Stimulated activated naive B cell treated with anti-CD40 and anti-IgM and Interleukin-4, amounts not matched to agents 10 μg/mL and 1 μg/mL and 100 μg/mL, for 72 hours (primary cell): ENCODE measurements around the gene SIAH3.

ENCODE experiments used
- ATAC-seq, 2 donors: fragments of 150-1000 bp; cut with Tn5 transposase; replicated peaks; 2 replicates each; pipeline ENCODE4 v1.10.0; 2021; ENCODE audit warnings: moderate library complexity in 1 of 2
- DNase-seq: peaks from one replicate; pipeline ENCODE4 v3.0.0; 2021
- H3K27ac Mint-ChIP-seq: one replicate; pipeline ENCODE4 v1.8.0; 2022; ENCODE audit warnings: mild to moderate bottlenecking, mixed read lengths
- H3K27me3 Mint-ChIP-seq, 2 donors: one replicate each; pipeline ENCODE4 v1.8.0; 2022; ENCODE audit warnings: mixed read lengths in 2 of 2
- H3K36me3 Mint-ChIP-seq, 2 donors: one replicate each; pipeline ENCODE4 v1.8.0; 2022; ENCODE audit warnings: mixed read lengths in 2 of 2, mild to moderate bottlenecking in 1 of 2
- H3K4me1 Mint-ChIP-seq, 2 donors: one replicate each; pipeline ENCODE4 v1.8.0; 2022; ENCODE audit warnings: mixed read lengths in 2 of 2, mild to moderate bottlenecking in 1 of 2
- H3K4me3 Mint-ChIP-seq, 2 donors: one replicate each; pipeline ENCODE4 v1.8.0; 2022; ENCODE audit warnings: mild to moderate bottlenecking in 2 of 2, mixed read lengths in 2 of 2, moderate library complexity in 1 of 2
- H3K9me3 Mint-ChIP-seq, 2 donors: one replicate each; pipeline ENCODE4 v1.8.0; 2022; ENCODE audit warnings: mixed read lengths in 2 of 2, mild to moderate bottlenecking in 1 of 2

Gene SIAH3, protein sequence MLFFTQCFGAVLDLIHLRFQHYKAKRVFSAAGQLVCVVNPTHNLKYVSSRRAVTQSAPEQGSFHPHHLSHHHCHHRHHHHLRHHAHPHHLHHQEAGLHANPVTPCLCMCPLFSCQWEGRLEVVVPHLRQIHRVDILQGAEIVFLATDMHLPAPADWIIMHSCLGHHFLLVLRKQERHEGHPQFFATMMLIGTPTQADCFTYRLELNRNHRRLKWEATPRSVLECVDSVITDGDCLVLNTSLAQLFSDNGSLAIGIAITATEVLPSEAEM

DNA sequence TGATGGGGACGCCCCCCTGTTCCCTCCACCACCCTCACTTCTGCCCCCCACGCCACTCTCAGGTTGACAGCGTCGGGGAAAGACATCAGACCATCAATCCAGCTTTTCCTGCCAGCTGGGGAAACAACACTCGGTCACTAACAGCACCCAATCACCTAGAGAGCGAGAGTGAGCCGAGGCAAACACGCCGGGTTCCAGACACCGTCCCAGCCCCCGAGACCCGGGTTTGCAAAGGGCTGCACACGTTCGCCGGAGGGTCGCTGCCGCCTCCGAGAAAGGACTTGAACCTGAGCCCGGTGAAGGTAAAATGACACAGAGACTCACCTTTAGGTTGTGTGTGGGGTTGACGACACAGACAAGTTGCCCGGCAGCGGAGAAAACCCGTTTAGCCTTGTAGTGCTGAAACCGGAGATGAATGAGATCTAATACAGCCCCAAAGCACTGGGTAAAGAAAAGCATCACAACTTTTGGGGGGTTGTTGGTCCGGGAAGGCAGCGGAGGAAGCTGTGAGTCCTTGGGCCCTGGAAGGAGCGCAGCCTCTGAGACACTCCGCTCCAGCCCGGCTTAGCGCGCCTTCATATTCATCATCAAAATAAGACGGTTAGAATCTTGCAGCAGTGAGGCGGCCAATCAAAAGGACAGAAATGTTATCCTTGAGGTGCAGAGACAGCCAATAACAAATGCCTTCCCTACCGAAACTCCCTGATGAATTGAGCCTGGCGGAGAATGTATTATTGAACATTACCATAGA is at the start of gene SIAH3:
TSS of gene SIAH3 (minus strand) at position 583 of the 751 bp plus-strand sequence. CDS start at position 459, 124 bp downstream.
- no peak for DNase-seq
- Mint-ChIP-seq H3K4me3 (peak within 1 kb of the TSS; percentile 75 to 80), H3K27ac (peak within 1 kb of the TSS; percentile 57), H3K4me1 (peaks cover 25 to 34% of the 10 kb centered on the region in 2 donors), H3K9me3 (peaks cover 4% of the 10 kb centered on the region in 2 donors), H3K36me3 (peaks cover 0 to 7% of the 10 kb centered on the region in 2 donors), H3K27me3 (peaks cover 61 to 68% of the 10 kb centered on the region in 2 donors)
- peak; percentile 49 to 57 for ATAC-seq

DNA sequence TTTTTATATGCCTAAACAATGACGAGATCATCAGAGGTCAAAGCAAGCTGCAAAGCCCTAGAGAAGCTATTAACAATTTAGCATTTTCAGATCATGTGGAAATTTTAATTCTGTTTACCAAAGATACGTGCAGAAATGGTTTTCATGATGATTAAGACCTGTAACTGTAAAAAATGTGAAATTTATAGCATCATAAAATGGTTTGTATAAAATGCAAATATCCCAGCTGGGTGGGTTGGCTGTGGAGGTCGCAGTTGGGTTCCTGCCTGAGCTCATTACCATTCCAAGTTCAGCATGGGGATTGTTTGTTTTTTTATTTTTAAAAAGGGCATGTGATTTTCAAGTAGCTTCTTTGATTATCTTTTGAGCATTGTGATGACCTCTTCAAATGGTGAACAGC is 47.9 kb upstream of the SIAH3 start:
- peaks cover 19 to 24% of the 10 kb centered on the region in 2 donors for H3K27me3 Mint-ChIP-seq
- H3K4me3 Mint-ChIP-seq, result no peak overlapping the region
- H3K9me3 Mint-ChIP-seq, result no peaks in the 10 kb centered on the region
- ATAC-seq, result no peak
- H3K36me3 Mint-ChIP-seq, result no peaks in the 10 kb centered on the region
- no peak for DNase-seq
- H3K4me1 Mint-ChIP-seq, result no peaks in the 10 kb centered on the region
- H3K27ac Mint-ChIP-seq, result no peak overlapping the region

DNA sequence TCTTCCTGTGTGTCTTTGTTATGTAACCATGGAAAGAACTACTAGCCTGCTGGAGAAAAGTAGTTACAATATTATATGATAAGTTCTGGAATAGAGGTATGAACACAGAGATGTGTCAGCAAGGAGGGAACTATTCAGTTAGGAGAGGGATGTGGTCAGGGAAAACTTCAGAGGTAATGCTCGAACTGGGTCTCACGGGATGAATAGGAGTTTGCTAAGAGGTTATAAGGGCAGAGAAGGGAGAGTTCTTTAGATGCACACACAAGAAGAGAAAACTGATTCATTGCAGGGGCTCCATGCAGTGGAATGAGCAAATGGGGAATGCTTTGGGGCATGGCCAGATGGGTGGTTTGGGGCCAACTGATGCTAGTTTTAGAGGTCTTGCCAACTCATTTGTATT is 46.0 kb upstream of the SIAH3 start:
- DNase-seq (no peak), ATAC-seq (no peak)
- no peaks in the 10 kb centered on the region for H3K4me1 Mint-ChIP-seq
- H3K27ac Mint-ChIP-seq, result no peak overlapping the region
- H3K36me3 Mint-ChIP-seq, result no peaks in the 10 kb centered on the region
- H3K4me3 Mint-ChIP-seq, result no peak overlapping the region
- H3K27me3 Mint-ChIP-seq, result peaks cover 20 to 24% of the 10 kb centered on the region in 2 donors
- no peaks in the 10 kb centered on the region for H3K9me3 Mint-ChIP-seq

DNA sequence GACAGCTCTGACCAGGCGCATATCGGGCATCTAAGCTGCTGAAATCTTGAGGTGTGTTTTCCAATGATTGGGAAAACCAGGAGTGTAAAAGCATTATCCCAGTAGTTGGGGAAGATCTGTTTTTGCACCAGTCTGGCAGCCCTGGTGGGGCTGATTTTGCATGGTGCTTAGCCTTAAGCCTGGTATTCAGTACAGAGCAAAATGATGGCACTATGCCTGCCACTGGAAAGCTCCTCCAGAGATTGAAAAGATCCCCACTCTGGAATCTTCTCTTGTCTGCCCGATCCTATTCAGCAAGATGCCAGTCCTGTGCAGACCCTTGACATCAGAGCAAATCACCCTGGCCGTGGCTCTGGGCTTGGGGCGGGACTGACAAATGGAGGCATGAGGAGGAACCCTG is 44.7 kb upstream of the SIAH3 start:
- H3K9me3 Mint-ChIP-seq, result no peaks in the 10 kb centered on the region
- H3K27me3 Mint-ChIP-seq, result peaks cover 22 to 32% of the 10 kb centered on the region in 2 donors
- H3K4me1 Mint-ChIP-seq, result no peaks in the 10 kb centered on the region
- no peak overlapping the region for H3K27ac Mint-ChIP-seq
- no peak overlapping the region for H3K4me3 Mint-ChIP-seq
- no peaks in the 10 kb centered on the region for H3K36me3 Mint-ChIP-seq
- DNase-seq (no peak), ATAC-seq (no peak)

DNA sequence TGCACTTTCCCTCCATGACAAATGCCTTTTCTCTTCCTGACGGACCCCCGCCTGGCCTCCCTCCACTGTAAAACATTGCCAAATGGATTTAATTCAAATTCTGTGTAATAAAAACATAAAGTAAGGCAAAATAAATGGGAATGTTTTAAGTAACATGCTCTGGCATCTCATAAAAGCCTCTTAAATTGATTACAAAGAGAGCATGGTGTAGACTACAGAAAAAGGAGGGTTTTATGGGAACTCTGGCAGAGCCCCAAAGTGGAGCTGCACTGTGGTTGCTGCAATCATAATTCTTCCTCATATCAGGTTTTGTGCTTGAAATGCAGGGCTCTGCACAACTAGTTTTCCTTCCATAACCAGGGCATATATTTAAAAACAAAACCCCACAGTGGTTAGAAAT is 44.3 kb upstream of the SIAH3 start:
- Mint-ChIP-seq H3K27ac (no peak overlapping the region), H3K36me3 (no peaks in the 10 kb centered on the region), H3K4me3 (no peak overlapping the region), H3K27me3 (peaks cover 25 to 36% of the 10 kb centered on the region in 2 donors), H3K4me1 (no peaks in the 10 kb centered on the region), H3K9me3 (no peaks in the 10 kb centered on the region)
- no peak for DNase-seq
- ATAC-seq, result no peak

DNA sequence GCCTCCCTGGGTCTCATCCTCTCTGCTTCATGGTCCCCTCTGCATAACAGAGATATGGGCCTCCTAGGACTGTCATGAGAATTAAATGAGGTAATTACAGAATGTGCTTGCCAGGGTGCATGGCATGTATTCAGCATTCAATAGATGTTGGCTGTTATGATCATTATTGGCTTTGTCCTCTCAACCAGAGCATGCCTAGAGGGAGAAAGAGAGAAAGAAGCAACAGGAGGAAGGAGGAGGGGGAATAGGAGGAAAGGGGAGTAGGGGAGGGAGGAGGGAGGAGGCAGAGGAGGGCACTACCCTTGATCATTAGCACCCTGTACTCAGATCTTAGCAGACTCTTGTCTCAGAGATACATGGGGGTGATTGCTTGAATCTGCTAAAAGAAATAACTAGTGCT is 41.0 kb upstream of the SIAH3 start:
- DNase-seq, result no peak
- no peak overlapping the region for H3K27ac Mint-ChIP-seq

DNA sequence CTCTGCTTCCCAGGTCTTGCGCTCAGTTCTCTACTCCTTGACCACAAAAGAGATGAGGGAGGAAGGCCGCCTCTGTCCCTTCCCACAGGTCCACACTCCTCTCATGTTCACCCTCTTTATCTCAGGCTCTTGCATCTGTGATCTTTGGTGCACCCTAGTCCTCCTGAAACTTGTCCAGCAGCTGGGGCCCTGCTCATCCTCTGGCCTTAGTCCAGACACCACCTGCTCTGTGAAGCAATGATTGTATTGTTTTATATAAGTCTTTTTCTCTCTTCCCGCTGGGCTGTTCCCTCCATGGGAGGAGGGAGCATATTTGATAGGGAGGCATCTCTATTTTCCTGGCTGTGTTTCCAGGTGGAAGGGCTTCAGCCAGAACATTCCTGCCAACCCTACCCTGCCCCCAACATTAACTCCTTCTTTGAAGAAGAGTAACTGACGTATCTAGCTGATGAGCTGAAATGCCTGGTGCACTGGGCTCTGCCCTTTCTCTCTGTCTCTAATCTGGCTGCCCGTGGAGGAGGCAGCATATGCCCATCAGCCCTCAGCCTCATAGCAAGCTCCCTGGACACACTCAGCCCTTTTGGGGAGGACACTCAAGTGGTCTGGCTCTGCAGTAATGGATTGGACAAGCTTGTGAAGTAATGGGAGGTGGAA is 38.2 kb upstream of the SIAH3 start:
- Mint-ChIP-seq H3K27ac (no peak overlapping the region), H3K4me3 (no peak overlapping the region), H3K27me3 (peaks cover 12 to 13% of the 10 kb centered on the region in 2 donors), H3K4me1 (no peaks in the 10 kb centered on the region), H3K9me3 (peaks cover 0 to 2% of the 10 kb centered on the region in 2 donors), H3K36me3 (no peaks in the 10 kb centered on the region)
- ATAC-seq (no peak), DNase-seq (no peak)

More for the DNA sequence above, 41.0 kb upstream of the SIAH3 start:
- Mint-ChIP-seq H3K36me3 (no peaks in the 10 kb centered on the region), H3K9me3 (no peaks in the 10 kb centered on the region), H3K27me3 (peaks cover 22 to 33% of the 10 kb centered on the region in 2 donors), H3K4me3 (no peak overlapping the region), H3K4me1 (no peaks in the 10 kb centered on the region)
- ATAC-seq, result no peak

DNA sequence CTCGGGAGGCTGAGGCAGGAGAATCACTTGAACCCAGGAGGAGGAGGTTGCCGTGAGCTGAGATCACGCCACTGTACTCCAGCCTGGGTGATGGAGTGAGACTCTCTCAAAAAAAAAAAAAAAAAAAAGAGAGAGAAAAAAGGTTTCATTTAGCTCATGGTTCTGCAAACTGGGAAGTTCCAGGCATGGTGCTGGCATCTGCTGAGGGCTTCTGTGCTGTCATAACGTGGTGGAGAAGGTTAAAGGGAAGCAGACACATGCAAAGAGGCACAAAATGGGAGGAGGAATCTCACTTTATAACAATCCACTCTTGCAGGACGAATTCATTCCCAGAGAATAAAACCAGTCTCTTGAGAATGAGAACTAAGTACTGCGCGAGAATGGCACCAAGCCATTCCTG is 34.9 kb upstream of the SIAH3 start:
- no peaks in the 10 kb centered on the region for H3K4me1 Mint-ChIP-seq
- H3K4me3 Mint-ChIP-seq, result no peak overlapping the region
- ATAC-seq, result no peak
- H3K27ac Mint-ChIP-seq, result no peak overlapping the region
- peaks cover 11 to 12% of the 10 kb centered on the region in 2 donors for H3K27me3 Mint-ChIP-seq
- peaks cover 0 to 2% of the 10 kb centered on the region in 2 donors for H3K9me3 Mint-ChIP-seq
- no peak for DNase-seq
- no peaks in the 10 kb centered on the region for H3K36me3 Mint-ChIP-seq

DNA sequence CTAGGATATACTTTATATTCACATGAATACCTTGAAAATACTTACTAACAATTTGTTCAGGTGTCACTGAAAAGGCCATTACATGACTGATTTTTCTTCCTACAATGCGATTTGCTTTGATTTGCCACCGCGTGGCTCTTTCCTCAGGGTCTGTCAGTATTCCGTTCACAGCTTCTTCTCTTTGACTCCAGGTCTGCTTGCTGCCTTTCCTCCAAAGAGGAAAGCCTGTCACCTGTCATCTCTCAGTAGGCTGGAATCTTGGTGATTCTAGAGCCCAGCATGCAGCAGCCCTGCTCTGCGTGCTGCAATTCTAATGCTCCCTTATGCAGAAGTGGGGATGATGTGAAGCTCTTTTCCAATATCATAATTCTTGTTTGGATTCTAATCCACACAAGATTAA is 33.6 kb upstream of the SIAH3 start:
- Mint-ChIP-seq H3K36me3 (no peaks in the 10 kb centered on the region), H3K4me1 (no peaks in the 10 kb centered on the region), H3K27ac (no peak overlapping the region), H3K9me3 (peaks cover 0 to 2% of the 10 kb centered on the region in 2 donors), H3K4me3 (no peak overlapping the region), H3K27me3 (peaks cover 4 to 7% of the 10 kb centered on the region in 2 donors)
- ATAC-seq, result no peak
- DNase-seq, result no peak

DNA sequence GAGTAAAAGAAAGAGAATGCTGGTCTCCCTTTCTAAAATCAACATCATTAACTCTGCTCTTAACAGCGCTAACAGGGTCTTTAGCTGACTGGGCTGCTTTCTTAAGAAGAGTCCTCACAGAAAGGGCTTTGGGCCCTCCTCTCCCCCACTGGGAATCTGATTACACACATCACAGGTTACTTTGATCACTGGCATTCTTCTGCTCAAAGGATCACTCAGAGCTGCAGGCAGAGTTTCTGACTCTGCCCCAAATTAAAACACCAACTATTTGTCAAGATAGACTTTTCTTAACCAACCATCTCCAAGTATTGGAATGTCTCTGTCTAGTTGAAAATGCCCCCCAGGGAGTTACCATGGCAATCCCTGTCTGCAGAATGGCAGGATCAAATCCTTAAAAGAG is 31.1 kb upstream of the SIAH3 start:
- peaks cover 3 to 4% of the 10 kb centered on the region in 2 donors for H3K27me3 Mint-ChIP-seq
- no peak overlapping the region for H3K27ac Mint-ChIP-seq
- no peaks in the 10 kb centered on the region for H3K4me1 Mint-ChIP-seq
- no peaks in the 10 kb centered on the region for H3K36me3 Mint-ChIP-seq
- H3K4me3 Mint-ChIP-seq, result no peak overlapping the region
- ATAC-seq (no peak), DNase-seq (no peak)
- peaks cover 0 to 2% of the 10 kb centered on the region in 2 donors for H3K9me3 Mint-ChIP-seq

DNA sequence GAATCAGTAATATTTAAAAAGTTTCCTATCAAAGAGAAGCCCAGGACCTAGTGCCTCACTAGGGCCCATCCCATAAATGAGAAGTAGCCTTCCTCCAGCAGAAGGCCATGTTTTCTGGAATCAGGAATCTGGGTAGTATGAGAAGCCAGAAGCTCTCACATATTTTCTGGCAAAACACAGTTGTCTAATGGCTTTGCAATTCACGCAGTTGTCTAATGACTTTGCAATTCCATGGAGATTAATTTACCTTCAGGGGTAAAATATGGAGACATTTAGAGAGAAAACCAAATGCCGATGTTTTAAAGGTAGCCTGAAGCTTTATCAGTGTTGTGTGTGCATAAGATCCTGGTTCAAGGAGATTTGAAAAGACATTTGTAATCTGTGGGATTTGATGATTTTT is 29.8 kb upstream of the SIAH3 start:
- Mint-ChIP-seq H3K36me3 (no peaks in the 10 kb centered on the region), H3K4me1 (no peaks in the 10 kb centered on the region), H3K4me3 (no peak overlapping the region), H3K27me3 (peaks cover 3 to 4% of the 10 kb centered on the region in 2 donors), H3K9me3 (peaks cover 0 to 2% of the 10 kb centered on the region in 2 donors), H3K27ac (no peak overlapping the region)
- ATAC-seq (no peak), DNase-seq (no peak)

DNA sequence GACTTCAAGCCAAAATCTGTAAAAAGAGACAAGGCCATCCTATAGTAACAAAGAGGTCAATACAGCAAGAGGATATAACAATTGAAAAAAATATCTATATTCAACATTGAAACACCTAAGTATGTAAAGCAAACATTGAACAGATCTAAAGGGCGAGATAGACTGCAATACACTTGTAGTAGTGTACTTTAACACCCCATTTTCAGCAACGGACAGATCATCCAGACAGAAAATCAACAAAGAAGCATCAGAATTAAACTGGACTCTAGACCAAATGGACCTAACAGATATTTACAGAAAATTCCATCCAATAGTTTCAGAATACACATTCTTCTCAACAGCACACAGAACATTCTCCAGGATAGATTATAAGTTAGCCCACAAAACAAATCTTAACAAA is 28.7 kb upstream of the SIAH3 start:
- Mint-ChIP-seq H3K27ac (no peak overlapping the region), H3K27me3 (peaks cover 4 to 8% of the 10 kb centered on the region in 2 donors), H3K4me1 (no peaks in the 10 kb centered on the region), H3K9me3 (no peaks in the 10 kb centered on the region), H3K4me3 (no peak overlapping the region), H3K36me3 (no peaks in the 10 kb centered on the region)
- DNase-seq, result no peak
- ATAC-seq, result no peak

DNA sequence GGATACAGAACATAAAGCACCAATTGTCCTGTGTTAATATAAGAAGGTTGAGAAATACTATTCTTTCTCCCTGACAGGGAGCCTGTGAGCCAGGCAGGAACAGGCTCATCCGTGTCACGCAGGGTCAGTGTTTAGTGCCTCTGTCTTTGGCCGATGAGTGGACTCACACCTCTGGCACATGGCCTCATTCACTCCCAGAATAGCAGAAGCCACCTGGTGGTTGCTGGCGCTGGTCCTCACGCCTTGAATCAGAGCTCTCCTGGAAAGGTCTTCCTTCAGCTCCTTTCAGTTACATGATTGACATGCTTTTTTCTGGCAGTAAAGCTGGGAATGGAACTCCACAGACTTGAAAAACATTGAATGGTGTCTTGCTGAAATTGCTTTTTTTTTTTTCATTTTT is 28.1 kb upstream of the SIAH3 start:
- Mint-ChIP-seq H3K36me3 (no peaks in the 10 kb centered on the region), H3K9me3 (no peaks in the 10 kb centered on the region), H3K27ac (no peak overlapping the region), H3K4me1 (no peaks in the 10 kb centered on the region), H3K4me3 (no peak overlapping the region), H3K27me3 (peaks cover 4 to 12% of the 10 kb centered on the region in 2 donors)
- ATAC-seq, result no peak
- no peak for DNase-seq

DNA sequence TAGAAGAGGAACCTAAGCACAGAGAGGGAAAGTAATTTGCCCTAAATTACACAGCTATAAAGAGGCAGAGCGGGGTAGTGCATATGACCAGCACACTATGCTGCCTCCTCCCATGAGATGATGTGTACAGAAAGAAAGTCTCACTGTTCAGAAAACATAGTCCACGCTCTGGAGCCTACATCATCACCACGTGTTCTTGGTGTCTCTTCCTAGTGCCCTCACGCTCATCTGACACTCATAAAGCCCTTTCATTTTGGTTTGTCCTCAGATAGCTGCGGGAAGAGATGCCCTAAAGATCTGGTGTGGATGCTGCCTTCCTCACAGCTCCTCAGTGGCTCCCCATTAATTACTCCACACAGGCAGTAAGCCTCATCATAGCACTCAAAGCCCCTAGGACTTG is 27.4 kb upstream of the SIAH3 start:
- H3K4me3 Mint-ChIP-seq, result no peak overlapping the region
- DNase-seq, result no peak
- no peaks in the 10 kb centered on the region for H3K9me3 Mint-ChIP-seq
- H3K4me1 Mint-ChIP-seq, result no peaks in the 10 kb centered on the region
- H3K27me3 Mint-ChIP-seq, result peaks cover under 1 to 9% of the 10 kb centered on the region in 2 donors
- no peak for ATAC-seq
- no peak overlapping the region for H3K27ac Mint-ChIP-seq
- no peaks in the 10 kb centered on the region for H3K36me3 Mint-ChIP-seq

DNA sequence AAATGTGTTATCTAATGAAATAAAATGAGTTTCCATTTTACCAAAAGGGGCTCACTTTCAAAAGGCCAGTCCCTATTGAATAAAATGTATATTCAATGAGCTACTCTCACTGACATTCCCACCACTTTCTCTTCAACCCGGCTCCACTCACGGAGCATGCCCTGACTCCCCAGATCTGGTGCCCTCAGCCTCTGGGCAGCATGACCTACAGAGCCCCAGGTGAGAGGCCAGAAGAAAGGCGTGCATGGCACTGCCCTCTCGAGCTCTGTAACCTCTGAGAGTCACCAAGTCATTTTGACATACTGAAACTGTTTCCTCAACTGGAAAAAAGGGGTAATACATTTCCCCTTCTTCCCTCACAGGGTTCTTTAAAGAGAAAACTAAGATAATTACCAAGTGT is 25.2 kb upstream of the SIAH3 start:
- no peaks in the 10 kb centered on the region for H3K4me1 Mint-ChIP-seq
- peaks cover 0 to 9% of the 10 kb centered on the region in 2 donors for H3K27me3 Mint-ChIP-seq

More for the DNA sequence above, 25.2 kb upstream of the SIAH3 start:
- H3K9me3 Mint-ChIP-seq, result no peaks in the 10 kb centered on the region
- no peak for ATAC-seq
- no peak for DNase-seq
- H3K27ac Mint-ChIP-seq, result no peak overlapping the region
- no peak overlapping the region for H3K4me3 Mint-ChIP-seq
- no peaks in the 10 kb centered on the region for H3K36me3 Mint-ChIP-seq
